ENCODE measurements around the gene RALBP1.

RALBP1 gene

DNA sequence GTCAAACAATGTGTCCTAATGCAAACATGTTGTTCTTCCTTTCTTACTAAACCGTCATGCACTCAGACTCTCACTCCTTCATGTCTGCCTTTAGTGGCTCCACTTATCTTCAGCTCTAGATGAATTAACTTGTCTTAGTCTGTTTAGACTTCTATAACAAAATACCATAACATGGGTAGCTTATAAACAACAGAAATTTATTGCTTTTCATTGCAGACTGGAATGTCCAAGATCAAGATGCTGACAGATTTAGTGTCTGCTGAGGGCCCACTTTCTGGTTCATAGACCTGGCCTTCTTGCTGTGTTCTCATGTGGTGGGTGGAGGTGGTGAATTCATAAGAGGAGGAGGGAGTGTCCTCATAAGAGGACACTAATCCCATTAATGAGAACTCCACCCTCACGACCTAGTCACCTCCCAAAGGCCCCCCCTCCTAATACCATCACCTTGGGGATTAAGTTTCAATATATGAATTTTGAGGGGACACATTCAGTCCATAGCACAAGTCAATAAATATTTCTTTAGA lies 32.3 kb downstream of the RALBP1 start:
- no peak for DNase-seq (ENCODE audit: low read depth in 2 of 3, low spot score in 2 of 3)

- no peak for DNase-seq (ENCODE audit: low read depth in 2 of 3, low spot score in 2 of 3)
Measured at GRCh38 chr18:9508446-9509025, 33.2 kb downstream of the RALBP1 start.

- no peak for DNase-seq (ENCODE audit: low read depth in 2 of 3, low spot score in 2 of 3)
Measured at GRCh38 chr18:9513971-9514512, 38.7 kb downstream of the RALBP1 start.

DNA sequence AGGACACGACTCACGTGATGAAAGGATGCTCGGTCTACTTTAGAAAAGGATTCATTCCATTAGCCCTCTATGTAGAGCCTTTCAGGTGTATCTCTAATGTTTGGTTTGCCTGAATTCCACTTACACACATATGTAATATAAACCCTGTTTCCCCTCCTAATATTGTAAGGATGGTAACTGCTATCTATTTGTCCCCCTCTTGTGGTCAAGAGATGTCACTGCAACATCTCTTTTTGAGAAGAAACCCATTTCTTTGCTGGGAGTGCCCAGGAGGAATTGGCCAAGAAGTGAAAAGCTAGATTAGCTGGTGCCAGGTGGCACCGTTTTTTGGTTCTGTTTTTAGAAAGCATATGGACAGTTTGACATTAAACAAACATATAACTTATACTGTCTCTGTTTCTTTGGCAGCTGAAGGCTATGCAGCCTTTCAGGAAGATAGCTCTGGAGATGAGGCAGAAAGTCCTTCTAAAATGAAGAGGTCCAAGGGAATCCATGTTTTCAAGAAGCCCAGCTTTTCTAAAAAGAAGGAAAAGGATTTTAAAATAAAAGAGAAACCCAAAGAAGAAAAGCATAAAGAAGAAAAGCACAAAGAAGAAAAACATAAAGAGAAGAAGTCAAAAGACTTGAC lies 41.2 kb downstream of the RALBP1 start:
- DNase-seq (ENCODE audit: low read depth in 2 of 3, low spot score in 2 of 3): no peak

GRCh38 chr18:9517869-9518268 lies 42.6 kb downstream of the RALBP1 start:
- DNase-seq (ENCODE audit: low read depth in 2 of 3, low spot score in 2 of 3): no peak

GRCh38 chr18:9519399-9519798 lies 44.1 kb downstream of the RALBP1 start:
- DNase-seq (ENCODE audit: low read depth in 2 of 3, low spot score in 2 of 3): no peak

GRCh38 chr18:9520666-9521065 lies 45.4 kb downstream of the RALBP1 start:
- DNase-seq (ENCODE audit: low read depth in 2 of 3, low spot score in 2 of 3): no peak

GRCh38 chr18:9521770-9522169 lies 46.5 kb downstream of the RALBP1 start:
- DNase-seq (ENCODE audit: low read depth in 2 of 3, low spot score in 2 of 3): no peak

DNA sequence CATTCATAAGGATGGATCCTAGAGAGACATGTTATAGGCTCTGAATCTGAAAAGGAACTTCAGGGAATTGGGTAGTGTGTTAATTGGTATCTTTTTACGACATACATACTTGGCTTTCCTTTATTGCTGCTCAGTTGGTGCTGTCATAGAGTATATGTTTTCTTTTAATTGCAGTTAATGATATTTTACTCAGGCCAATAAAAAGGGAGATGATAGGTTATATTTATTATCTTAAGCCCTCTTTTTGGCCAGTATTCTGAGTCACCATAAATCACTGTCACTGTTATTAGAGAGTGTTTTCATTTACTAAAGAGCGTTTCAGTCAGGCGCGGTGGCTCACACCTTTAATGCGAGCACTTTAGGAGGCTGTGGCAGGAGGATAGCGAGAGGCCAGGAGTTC lies 47.6 kb downstream of the RALBP1 start:
- DNase-seq (ENCODE audit: low read depth in 2 of 3, low spot score in 2 of 3): no peak

GRCh38 chr18:9526458-9526857 lies 51.1 kb downstream of the RALBP1 start:
- no peak for DNase-seq (ENCODE audit: low read depth in 2 of 3, low spot score in 2 of 3)

- DNase-seq (ENCODE audit: low read depth in 2 of 3, low spot score in 2 of 3): no peak
Measured at GRCh38 chr18:9530226-9531009, 55.1 kb downstream of the RALBP1 start.

- DNase-seq (ENCODE audit: low read depth in 2 of 3, low spot score in 2 of 3): no peak
Measured at GRCh38 chr18:9531791-9532410, 56.6 kb downstream of the RALBP1 start.

DNA sequence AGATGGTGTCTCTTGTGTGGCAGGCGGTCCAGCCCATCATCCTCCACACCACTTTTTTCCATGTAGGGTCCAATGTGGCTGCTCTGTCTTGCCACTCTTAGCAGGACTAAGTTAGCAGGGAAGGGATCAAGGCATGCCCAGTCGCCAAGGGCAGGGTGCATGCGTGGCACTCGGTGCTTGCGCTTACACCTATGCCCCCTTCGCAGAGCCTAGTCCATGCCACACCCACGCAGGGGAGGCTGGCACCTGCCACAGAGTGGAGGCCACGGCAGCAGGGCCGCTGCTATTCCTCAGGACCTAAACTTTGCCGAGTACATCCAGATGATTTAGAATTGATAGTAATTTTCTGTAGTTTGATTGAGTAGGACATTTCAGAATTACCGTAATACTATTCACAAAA lies 59.5 kb downstream of the RALBP1 start:
- DNase-seq (ENCODE audit: low read depth in 2 of 3, low spot score in 2 of 3): no peak

DNA sequence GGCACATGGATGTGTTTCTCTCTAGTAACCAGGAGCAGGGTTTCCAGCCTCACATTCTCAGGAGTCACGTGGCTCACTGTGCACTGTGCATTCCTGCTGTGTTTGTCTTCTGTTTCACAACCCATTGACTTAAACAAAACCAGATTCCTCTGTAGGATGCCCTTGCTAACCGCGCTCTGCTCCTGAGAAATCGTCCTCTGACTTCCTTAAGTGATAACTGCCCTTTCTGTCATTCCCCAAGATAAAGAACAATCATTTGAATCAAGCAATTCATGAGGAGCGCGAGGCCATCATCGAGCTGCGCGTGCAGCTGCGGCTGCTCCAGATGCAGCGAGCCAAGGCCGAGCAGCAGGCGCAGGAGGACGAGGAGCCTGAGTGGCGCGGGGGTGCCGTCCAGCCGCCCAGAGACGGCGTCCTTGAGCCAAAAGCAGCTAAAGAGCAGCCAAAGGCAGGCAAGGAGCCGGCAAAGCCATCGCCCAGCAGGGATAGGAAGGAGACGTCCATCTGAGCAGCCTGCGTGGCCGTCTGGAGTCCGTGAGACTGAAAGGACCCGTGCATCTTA lies 60.2 kb downstream of the RALBP1 start:
- no peak for DNase-seq (ENCODE audit: low read depth in 2 of 3, low spot score in 2 of 3)

DNA sequence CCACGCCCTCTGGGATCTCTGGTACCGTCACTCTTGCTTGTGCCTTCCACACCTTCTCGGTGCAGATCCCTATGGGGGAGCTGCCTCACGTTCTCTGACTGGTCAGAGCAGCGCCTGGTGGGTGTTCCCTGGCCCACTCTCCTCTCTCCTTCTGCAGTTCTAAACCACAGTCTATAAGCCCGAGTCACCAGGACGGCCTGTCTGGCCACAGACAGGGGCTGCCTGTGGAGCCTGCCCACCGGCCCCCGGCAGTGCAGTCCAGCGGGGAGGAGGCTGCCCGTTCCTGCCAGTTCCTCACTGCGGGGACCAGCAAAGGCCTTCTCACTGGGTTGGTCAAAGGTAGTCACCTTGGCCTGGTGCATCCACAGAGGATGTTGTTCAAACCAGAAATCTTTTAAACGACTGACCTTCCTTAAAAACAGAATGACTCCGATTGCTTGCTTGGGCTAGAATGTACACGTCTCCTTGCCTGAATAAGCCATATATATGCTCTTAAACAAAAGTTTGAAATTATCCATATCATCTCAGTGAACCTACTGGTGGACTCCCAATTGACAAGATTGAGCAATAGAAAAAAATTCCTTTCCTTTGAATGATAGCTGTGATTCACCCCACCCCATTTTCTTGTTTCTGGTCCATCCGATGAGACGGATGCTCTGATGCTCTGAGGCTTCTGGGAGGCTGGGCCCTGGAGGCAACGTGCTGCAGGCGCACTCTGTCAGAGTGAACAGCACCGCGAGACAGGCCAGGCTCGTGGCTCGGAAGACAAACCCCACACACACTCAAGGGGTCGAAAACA lies 61.2 kb downstream of the RALBP1 start:
- DNase-seq (ENCODE audit: low read depth in 2 of 3, low spot score in 2 of 3): no peak

GRCh38 chr18:9537677-9538076 lies 62.4 kb downstream of the RALBP1 start:
- no peak for DNase-seq (ENCODE audit: low read depth in 2 of 3, low spot score in 2 of 3)

DNA sequence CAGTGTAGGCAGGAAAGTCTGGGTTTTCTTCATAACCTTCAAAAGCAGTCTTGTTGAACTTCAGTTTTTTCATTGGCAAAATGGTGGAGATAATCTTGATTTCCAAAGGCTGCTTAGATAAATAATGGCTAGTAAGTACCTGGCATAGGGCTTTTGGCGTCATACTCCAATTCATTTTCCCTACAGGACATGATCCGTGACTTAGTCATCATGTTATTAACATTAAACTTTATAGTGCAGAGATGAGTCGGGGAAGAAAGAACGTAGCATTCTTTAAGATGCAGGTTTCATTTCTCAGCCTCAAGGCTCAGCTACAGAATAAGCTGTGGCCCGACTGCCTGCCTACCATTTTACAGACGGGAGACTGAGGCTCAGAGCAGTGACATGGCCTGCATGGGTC lies 64.0 kb downstream of the RALBP1 start:
- DNase-seq (ENCODE audit: low read depth in 2 of 3, low spot score in 2 of 3): no peak

GRCh38 chr18:9539938-9540337 lies 64.6 kb downstream of the RALBP1 start:
- DNase-seq (ENCODE audit: low read depth in 2 of 3, low spot score in 2 of 3): no peak

- DNase-seq (ENCODE audit: low read depth in 2 of 3, low spot score in 2 of 3): no peak
Measured at GRCh38 chr18:9542924-9543323, 67.6 kb downstream of the RALBP1 start.

DNA sequence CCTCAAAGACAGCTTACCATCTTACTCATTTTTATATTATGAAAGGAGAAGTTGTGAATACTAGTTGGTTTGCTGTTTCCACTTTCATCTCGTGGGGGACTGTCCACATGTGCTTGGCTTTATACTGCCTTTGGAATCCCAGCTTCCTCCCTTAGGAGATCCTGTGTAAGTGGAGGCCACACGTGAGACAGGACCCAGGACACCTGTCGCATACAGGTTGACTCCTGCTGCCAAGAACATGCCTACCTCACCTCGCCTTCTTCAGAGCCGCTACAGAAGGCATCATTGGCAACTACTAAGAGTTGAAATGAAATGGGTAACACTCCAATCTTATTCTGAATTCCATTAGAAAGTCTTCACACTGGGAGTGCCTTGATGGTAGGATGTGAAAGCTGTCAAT lies 69.7 kb downstream of the RALBP1 start:
- DNase-seq (ENCODE audit: low read depth in 2 of 3, low spot score in 2 of 3): no peak

Data from activated CD8-positive, alpha-beta memory T cell treated with anti-CD3 and anti-CD28 coated beads for 48 hours (primary cell).